Urothelium cell line (cell line): ENCODE measurements around the gene MEA1.

Experiments used
- DNase-seq: peaks from one replicate; pipeline ENCODE4 v3.0.0; 2011; ENCODE audit warnings: low spot score, mixed read lengths
- FAIRE-seq: peaks from 2 replicates; lab custom pipeline; 2011; peaks lifted over from hg19 to GRCh38; lab: Jason Lieb, UNC

The MEA1 gene

GRCh38 chr6:42978487-42978838, 35.3 kb downstream of the MEA1 start:
- FAIRE-seq (no peak), DNase-seq (peak; percentile 40)

- DNase-seq (no peak), FAIRE-seq (no peak)
Measured at GRCh38 chr6:42974919-42975505, 38.7 kb downstream of the MEA1 start.

GRCh38 chr6:42973926-42974325, 39.8 kb downstream of the MEA1 start:
- DNase-seq (no peak), FAIRE-seq (no peak)

GRCh38 chr6:42971746-42972327, 41.9 kb downstream of the MEA1 start:
- FAIRE-seq (no peak), DNase-seq (no peak)

- DNase-seq (peak; percentile 53), FAIRE-seq (no peak)
Measured at GRCh38 chr6:42970871-42971612, 42.7 kb downstream of the MEA1 start.

GRCh38 chr6:42969934-42970333, 43.8 kb downstream of the MEA1 start:
- FAIRE-seq (no peak), DNase-seq (no peak)

GRCh38 chr6:42969431-42969830, 44.3 kb downstream of the MEA1 start:
- FAIRE-seq (no peak), DNase-seq (no peak)

GRCh38 chr6:42968783-42969182, 45.0 kb downstream of the MEA1 start:
- FAIRE-seq = no peak
- DNase-seq = no peak

- no peak for DNase-seq
- no peak for FAIRE-seq
Measured at GRCh38 chr6:42968126-42968701, 45.5 kb downstream of the MEA1 start.

- DNase-seq (no peak), FAIRE-seq (no peak)
Measured at GRCh38 chr6:42967228-42967627, 46.5 kb downstream of the MEA1 start.

GRCh38 chr6:42966571-42966970, 47.2 kb downstream of the MEA1 start:
- no peak for DNase-seq
- no peak for FAIRE-seq

- peak; percentile 47 for DNase-seq
- FAIRE-seq = no peak
Measured at GRCh38 chr6:42963855-42964605, 49.7 kb downstream of the MEA1 start.

- FAIRE-seq (no peak), DNase-seq (no peak)
Measured at GRCh38 chr6:42963179-42963854, 50.4 kb downstream of the MEA1 start.

GRCh38 chr6:42962502-42963178, 51.1 kb downstream of the MEA1 start:
- FAIRE-seq = no peak
- no peak for DNase-seq

GRCh38 chr6:42962096-42962495, 51.6 kb downstream of the MEA1 start:
- no peak for DNase-seq
- no peak for FAIRE-seq
